Activated naive CD4-positive, alpha-beta T cell treated with anti-CD3 and anti-CD28 coated beads, Interleukin-2, amount 50 U/mL, for 16 hours (primary cell): ENCODE data around the gene VGLL2.

Experiments used
- DNase-seq: peaks from one replicate; pipeline ENCODE4 v3.0.0-alpha.2; 2020

Gene VGLL2

DNA sequence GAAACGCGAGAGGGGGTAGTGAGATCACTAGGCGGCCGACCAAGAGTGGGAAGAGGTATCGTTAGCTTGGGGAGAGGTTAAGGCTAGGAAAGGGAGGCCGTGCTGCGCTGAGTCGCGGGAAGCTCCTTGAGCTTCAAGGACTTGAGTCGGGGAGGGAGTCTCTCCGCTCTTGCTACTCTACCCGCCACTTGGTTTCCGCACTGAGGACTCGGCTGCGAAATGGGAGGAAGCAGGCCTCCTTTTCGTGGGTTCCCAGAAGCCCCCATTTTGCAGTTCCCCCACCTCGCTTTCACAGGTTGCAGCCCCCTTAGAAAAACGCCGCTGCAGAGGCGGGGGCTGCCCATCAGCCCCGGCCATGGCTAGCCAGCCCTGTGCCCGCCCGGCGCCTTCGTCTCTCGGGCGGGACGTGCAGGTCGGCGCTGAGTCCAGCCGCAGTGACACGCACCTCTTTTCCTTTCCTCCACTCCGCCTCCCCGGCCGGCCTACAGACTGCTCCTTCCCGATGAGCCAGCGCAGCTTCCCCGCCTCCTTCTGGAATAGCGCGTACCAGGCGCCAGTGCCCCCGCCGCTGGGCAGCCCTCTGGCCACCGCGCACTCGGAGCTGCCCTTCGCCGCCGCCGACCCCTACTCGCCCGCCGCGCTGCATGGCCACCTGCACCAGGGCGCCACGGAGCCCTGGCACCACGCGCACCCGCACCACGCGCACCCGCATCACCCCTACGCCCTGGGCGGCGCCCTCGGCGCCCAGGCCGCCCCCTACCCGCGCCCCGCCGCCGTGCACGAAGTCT, 4.9 kb downstream of the VGLL2 start:
- no peak for DNase-seq

GRCh38 chr6:117270843-117271507, 5.6 kb downstream of the VGLL2 start:
- DNase-seq: no peak

GRCh38 chr6:117272032-117272866, 6.9 kb downstream of the VGLL2 start:
- DNase-seq: no peak

- no peak for DNase-seq
Measured at GRCh38 chr6:117272891-117273290, 7.5 kb downstream of the VGLL2 start.

DNA sequence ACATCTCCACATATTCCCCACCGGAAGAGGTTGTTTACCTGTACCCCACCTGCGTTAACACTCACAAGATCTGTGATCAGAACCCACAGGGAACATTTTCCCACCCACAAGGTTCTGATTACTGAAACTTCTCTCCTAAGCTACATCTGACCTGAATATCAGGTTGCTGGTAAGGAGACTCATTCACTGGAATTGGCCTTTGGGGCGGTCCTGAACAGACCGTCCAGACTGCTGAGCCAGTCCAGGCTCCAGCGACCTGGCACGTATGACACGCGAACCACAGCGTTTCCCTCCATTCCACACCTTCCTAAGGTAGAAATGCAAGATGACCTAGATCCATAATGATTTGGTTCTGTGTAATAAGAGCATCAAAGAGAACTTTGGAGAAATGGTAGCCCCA, 9.8 kb downstream of the VGLL2 start:
- DNase-seq: no peak

GRCh38 chr6:117275711-117276110, 10.4 kb downstream of the VGLL2 start:
- no peak for DNase-seq

DNA sequence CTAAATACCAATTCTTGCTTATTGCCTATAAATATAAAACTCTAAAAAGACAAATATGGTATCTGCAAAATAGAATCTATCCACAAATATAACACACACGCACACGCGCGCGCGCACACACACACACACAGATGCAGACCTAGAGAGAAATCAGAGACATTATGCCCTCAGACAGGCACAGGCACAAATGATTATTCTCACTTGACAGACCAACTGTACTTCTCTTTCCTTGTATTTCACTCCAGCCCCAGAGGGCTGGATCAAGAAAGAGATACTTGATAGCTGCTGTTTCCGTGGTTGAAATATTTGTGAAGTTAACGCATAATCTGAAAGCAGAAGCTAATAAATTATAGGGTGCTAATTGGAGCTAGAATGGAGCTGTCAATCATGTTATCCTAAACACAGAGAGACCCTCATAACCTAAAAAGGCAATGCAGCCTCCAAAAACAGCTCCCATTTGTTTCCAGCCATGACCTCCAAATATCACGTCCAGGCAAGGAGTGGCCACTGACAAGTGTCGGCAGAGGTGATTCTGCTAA, 11.5 kb downstream of the VGLL2 start:
- no peak for DNase-seq

- DNase-seq: no peak
Measured at GRCh38 chr6:117280922-117281321, 15.6 kb downstream of the VGLL2 start.

DNA sequence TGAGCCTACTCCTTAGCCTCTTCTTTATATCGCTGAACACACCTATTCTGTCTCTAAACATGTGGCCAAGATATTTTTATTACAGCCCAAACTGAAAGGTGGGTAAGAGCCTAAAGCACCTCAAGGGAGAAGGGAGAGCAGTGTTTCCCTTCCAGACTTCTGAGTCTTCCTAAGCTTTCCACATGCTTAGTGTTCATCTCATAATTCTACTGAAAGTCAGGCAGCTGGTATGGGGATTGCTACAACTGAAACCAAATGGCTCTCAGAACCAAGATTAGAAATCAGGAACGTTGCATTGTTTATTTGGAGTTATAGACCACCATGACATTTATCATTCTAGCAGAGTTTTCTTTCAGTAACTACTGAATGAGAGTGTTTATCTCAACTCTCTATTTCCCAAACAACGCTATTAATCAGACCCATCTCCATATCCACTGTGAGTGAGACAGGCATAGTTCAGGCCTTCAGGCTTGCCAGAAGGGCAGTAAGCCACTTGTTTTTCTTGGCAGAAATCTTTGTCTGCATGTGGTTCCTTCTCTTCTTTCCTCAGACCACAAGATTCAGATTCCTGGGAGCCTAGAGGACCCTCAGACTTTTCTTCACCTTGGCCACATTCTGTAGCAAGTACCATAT, 22.8 kb downstream of the VGLL2 start:
- no peak for DNase-seq

GRCh38 chr6:117290173-117290846, 25.0 kb downstream of the VGLL2 start:
- no peak for DNase-seq

DNA sequence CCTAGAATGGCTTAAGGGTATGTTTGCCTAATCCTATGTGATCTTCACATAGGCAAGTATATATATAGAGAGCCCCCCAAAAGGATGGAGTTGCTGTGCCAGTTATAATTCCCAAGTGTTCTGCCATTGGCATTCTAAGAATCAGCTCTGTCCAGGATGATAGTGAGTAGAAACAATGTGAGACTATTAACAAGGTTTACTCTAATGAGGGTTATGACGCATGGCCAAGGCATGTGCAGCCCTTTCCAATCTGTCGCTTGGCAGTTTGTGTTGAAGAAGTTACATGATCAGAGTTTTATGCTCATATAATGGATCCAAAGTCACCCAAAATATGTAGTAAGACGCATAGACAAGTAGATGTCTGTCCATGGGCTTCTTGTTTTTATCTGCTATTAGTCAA, 33.6 kb downstream of the VGLL2 start:
- DNase-seq: no peak

GRCh38 chr6:117303323-117303722, 38.0 kb downstream of the VGLL2 start:
- no peak for DNase-seq

DNA sequence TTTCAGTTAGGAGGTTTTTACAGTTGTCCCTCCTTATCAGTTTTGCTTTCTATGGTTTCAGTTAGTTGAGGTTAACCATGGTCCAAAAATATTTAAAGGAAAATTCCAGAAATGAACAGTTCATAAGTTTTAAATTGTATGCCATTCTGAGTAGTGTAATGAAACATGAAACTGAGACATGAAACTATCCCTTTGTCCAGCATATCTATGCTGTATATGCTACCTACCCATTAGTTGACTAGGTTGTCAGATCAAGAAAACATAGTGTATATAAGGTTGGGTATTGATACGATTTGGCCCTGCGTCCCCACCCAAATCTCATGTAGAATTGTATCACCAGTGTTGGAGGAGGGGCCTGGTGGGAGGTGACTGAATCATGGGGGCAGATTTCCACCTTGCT, 39.1 kb downstream of the VGLL2 start:
- DNase-seq: no peak

DNA sequence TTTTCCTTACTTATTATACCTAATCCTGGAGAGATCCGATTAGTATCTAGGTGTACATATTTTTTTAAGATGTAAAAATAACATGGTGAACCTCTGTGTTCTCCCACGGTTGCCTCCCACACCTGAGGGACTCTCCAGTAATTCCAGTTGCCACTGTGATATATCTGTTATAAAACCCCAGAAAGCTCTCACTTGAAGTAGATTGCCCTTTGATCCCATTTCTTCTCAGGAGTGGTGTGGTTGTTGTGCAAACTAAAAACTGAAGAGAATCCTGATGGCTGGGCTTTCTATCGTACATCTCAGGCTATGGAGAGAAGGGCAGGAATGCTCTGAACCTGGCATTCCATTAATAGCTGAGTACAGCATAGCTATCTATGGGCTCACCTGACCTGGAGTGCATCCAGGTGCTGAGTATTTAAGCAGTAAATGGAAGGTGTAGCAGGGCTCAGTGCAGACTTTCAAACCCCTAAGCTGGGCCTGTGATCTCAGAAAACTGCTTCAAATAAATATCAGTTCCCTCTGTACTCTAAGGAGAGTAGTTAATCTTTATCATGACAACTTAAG, 41.0 kb downstream of the VGLL2 start:
- DNase-seq: no peak

DNA sequence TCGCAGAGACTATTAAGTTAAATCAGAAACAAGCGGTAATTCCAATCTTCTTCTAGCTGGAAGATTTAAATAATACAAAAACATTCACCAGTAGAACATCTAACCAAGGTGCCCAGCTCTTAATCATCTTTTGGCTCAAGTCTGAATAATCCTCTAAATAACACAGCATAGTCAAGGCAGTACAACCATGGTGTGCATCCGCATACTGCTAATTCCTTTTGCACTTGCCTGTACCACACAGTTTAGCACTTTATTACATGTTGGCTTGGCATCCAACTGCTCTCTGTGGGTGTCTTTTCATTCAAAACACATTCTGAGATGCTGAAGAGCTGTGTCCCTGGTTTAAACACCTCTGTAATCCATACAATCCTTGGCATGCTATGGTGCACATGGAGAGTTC, 42.3 kb downstream of the VGLL2 start:
- no peak for DNase-seq

GRCh38 chr6:117309069-117309468, 43.7 kb downstream of the VGLL2 start:
- DNase-seq: no peak

GRCh38 chr6:117309611-117310010, 44.3 kb downstream of the VGLL2 start:
- DNase-seq: no peak

DNA sequence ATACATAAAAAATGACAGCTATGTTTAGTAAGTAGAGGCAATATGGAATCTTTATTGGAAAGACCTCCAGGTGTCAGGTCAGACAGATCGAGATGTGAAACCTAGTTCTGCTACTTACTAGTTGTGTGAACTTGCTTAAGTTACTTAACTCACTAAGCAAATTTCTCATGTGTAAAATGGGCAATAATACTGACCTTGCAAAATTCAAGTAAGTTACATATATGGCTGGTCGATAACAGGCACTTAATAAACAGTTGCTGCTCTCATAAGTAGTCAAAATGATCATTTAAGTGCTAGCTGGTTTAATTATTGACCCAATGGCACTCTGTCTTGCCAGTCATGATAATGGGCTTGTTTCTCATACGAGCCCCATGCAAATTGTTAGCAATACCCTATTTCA, 46.0 kb downstream of the VGLL2 start:
- DNase-seq: no peak

DNA sequence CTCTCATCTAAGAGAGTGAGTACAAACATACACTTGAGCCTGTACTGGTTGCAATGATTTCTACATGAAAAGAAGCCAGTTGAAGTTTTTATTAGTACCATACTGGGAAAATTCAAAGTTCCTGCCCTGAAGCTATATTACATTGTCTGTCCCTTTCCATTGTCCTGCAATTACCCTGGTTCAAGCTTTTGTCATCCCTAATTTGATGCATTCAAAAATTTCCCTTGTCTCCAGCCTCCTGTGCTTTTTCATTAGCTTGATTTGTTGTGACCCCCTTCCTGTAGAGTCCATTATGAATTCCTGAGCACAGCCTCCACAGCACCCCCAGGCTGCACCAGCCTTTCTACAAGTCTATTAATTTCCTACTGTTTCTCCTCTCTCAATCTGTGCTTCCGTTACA, 46.4 kb downstream of the VGLL2 start:
- DNase-seq: no peak

DNA sequence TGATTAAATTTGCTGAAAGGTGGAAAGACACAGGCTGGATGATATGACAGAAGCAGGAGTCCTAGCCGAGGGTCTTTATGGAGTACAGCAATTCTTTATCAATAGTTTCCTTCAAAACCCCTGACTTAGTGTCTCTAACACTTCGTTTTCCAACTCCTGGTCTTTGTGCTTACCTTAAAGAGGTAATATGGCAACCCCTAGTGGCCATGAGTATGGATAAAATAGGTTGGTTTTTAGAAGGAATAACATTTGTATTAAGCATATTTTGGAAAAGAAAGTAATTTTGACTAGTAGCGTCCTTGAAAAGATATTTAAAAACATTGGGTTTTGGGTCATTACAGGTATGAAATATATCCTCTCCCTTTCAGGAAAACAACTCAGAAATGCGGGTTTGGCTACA, 51.9 kb downstream of the VGLL2 start:
- no peak for DNase-seq
